Activated gamma-delta T cell treated with anti-CD3 and anti-CD28 coated beads, Interleukin-2, amount 50 U/mL, for 16 hours (primary cell): Measurements from ENCODE around the gene ITGA2B.
A peak's percentile ranks its signal among the peaks of the same experiment; 100 is the strongest.
"Not testable (repeated sequence)": the region's sequence is repeated elsewhere in the genome, so short reads cannot be mapped to it uniquely, and the experiment has no call there.

Experiments
- DNase-seq: peaks from one replicate; pipeline ENCODE4 v3.0.0-alpha.2; 2020; ENCODE audit warnings: low read depth

The ITGA2B gene

DNA sequence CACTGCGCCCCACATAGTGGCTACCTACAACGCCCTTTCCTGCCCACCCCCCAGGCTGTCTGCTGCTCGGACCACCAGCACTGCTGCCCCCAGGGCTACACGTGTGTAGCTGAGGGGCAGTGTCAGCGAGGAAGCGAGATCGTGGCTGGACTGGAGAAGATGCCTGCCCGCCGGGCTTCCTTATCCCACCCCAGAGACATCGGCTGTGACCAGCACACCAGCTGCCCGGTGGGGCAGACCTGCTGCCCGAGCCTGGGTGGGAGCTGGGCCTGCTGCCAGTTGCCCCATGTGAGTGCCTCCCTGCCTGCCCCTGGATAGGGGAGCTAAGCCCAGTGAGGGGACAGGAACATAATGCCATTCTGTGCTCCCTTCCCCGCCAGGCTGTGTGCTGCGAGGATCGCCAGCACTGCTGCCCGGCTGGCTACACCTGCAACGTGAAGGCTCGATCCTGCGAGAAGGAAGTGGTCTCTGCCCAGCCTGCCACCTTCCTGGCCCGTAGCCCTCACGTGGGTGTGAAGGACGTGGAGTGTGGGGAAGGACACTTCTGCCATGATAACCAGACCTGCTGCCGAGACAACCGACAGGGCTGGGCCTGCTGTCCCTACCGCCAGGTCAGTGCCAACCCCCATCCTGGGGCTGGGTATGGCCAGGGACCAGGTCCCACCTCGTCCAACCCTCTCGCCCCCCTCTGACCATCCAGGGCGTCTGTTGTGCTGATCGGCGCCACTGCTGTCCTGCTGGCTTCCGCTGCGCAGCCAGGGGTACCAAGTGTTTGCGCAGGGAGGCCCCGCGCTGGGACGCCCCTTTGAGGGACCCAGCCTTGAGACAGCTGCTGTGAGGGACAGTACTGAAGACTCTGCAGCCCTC lies 37.3 kb downstream of the ITGA2B start:
- no peak for DNase-seq

- no peak for DNase-seq
Observed at GRCh38 chr17:44351464-44351863, 38.0 kb downstream of the ITGA2B start.

DNA sequence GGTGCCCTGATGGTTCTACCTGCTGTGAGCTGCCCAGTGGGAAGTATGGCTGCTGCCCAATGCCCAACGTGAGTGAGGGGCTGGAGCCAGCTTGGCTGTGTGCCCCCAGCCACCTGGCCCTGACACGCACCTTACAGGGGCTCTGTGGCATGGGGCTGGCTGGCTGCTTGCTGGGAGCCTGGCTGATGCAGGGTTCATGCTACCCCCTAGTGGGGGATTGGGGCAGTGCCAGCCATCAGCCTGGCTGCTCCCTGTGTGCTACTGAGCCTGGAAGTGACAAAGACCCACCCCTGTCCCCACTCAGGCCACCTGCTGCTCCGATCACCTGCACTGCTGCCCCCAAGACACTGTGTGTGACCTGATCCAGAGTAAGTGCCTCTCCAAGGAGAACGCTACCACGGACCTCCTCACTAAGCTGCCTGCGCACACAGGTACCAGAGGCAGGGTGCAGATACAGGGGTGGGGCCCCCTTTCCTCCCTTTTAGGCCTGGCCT lies 38.7 kb downstream of the ITGA2B start:
- peak; percentile 59 for DNase-seq

- DNase-seq: no peak
Observed at GRCh38 chr17:44349553-44350070, 39.8 kb downstream of the ITGA2B start.

DNA sequence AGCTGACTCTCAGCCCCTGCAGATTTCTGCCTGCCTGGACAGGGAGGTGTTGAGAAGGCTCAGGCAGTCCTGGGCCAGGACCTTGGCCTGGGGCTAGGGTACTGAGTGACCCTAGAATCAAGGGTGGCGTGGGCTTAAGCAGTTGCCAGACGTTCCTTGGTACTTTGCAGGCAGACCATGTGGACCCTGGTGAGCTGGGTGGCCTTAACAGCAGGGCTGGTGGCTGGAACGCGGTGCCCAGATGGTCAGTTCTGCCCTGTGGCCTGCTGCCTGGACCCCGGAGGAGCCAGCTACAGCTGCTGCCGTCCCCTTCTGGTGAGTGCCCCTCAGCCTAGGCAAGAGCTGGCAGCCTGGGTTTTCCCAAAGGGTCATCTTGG lies 40.5 kb downstream of the ITGA2B start:
- DNase-seq: no peak

- no peak for DNase-seq
Observed at GRCh38 chr17:44348234-44348987, 41.0 kb downstream of the ITGA2B start.

DNA sequence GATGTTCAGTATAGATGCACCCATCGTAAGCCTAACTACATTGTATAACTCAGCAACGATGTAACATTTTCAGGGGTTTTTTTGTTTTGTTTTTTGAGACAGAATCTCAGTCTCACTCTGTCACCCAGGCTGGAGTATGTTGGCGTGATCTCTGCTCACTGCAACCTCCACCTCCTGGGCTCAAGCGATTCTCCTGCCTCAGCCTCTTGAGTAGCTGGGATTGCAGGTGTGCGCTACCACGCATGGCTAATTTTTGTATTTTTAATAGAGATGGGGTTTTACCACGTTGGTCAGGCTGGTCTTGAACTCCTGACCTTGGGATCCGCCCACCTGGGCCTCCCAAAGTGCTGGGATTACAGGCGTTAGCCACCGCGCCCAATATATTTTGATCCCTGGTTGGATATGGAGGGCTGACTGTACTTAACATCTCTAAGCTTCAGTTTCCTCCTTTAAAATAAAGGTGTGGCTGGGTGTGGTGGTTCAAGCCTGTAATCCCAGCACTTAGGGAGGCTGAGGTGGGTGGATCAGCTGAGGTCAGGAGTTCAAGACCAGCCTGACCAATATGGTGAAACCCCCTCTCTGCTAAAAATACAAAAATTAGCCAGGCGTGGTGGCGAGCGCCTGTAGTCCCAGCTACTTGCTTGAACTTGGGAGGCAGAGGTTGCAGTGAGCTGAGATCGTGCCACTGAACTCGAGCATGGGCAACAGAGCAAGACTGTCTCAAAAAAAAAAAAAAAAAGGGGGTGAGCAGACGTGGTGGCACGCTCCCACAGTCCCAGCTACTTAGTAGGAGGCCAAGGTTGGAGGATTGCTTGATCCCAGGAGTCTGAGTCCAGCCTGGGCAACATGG lies 42.0 kb downstream of the ITGA2B start:
- DNase-seq: not testable (repeated sequence)

DNA sequence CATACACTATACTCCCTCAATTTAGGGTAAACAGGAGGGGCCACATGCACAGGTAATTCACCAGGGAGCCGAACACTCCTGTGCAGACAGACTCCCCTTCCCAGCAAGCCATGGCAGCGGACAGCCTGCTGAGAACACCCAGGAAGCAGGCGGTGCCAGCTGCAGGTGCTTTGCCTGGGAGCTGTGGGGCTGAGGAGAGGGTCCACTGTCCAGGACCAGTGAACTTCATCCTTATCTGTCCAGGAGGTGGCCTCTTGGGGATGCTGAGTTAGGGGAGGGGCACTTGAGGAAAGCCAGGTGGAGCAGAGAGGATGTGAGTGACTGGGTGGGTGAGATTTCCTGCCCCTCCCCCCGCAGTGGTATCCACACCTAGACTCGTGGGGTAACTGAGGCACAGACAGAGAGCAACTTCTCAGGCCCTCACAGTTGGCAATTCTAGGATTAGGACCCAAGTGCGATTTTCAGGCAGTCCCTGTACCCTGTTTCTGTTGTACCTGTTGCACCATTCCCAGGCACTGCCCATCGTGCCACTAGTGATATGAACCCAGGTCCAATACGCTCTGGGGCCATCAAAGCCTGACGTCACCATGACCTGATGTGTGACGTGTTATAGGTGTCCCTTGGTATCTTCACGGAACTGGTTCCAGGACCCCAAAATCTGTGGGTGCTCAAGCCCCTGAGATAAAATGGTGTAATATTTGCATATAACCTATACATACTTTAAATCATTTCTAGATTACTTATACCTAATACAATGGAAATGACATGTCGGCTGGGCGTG lies 43.2 kb downstream of the ITGA2B start:
- no peak for DNase-seq

- DNase-seq: no peak
Observed at GRCh38 chr17:44345454-44346026, 43.9 kb downstream of the ITGA2B start.

GRCh38 chr17:44344939-44345453 lies 44.5 kb downstream of the ITGA2B start, which contains the start of gene GRN:
GRN (plus strand) TSS chr17:44345302; CDS start chr17:44349165, 3,863 bp downstream.
- peak; percentile 76 for DNase-seq

GRCh38 chr17:44343510-44344209 lies 45.8 kb downstream of the ITGA2B start:
- no peak for DNase-seq

DNA sequence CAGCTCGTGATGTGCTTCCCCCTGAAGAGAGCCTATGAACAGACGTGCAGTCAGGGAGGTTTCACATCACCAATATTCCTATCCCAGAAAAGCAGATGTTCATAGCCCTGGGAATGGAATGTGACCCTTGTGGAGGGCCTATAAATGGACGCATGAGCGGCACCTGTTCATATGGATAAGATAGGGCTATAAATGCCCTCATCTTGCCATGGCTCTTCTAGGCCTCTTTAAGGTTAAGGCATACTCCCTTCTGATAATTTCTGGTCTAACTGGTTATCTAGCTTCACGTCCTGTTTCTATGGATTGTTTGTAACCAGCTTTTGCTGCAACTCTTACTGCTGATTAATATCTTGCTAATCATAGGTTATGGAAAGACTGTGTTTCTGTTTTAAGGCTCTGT lies 48.9 kb downstream of the ITGA2B start:
- not testable (repeated sequence) for DNase-seq

DNA sequence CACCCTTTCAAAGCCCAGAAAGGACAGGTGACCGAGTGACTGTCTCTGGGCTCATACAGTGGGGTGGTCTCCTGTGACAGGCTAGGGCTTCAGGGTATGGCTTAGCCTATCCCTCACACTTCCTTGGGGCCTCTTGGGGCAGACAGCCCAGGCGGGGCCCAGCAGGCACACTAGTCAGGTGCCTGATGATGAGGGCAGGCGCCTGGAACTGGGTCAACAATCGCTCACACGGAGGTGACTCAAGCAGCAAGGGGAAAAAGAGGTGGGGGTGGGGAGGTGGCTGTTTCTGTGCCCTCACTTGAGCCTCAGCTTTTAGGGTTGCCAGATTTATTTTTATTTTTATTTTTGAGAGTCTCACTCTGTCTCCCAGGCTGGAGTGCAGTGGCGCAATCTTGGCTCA lies 50.7 kb downstream of the ITGA2B start:
- no peak for DNase-seq

GRCh38 chr17:44335968-44336367 lies 53.5 kb downstream of the ITGA2B start:
- no peak for DNase-seq

DNA sequence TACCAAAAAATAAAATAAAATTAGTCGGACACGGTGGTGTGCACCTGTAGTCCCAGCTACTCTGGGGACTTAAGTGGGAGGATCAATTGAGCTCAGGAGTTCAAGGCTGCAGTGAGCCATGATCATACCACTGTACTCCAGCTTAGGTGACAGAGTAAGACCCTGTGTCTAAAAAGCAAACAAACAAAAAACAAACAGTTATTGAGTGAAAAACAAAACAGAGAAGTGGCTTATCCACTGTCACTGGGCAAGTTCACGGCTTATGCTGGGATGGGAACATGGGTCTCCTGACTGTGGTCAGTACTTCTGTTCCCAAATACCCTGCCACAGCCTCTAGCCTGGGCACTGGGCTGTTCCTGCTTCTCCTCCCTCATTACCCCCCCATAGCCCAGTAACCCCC lies 53.9 kb downstream of the ITGA2B start:
- DNase-seq: no peak

DNA sequence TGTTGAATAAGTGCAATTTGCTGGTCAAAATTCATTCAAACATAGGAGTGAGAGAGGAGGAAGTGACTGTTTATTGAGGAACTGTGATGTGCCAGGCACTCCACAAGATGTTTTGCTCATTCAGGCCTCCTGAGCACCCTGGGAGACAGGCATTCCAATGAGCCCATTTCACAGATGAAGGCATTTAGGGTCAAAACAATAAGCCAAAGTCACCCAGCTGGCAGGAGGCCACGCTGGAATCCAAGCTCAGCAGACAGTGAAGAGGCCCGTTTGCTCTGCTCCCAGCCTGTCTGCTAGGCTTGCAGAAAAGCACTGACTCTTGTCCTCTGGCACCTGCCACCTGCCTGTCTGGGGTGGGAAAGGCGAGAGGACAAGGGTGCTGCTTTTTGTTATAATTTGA lies 54.7 kb downstream of the ITGA2B start:
- DNase-seq: no peak

DNA sequence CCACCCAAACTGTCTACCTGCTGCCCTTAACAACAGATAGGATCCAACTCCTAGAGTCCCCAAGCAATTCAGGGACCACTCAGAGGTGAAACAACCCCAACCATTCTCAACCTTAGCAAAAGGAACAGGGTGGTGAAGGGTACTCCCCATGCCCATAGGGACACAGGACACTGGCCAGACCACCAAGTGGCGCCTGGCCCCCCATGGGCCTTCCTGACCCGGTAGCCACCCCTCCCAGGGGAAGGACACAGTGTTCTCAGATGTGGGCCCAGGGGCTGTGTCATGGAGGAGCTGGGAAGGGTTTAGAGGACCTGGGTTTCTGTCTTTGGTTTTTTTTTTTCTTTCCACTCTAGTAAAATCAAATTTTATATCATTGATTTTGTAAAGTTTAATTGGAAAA lies 55.1 kb downstream of the ITGA2B start:
- no peak for DNase-seq

GRCh38 chr17:44333371-44333770 lies 56.1 kb downstream of the ITGA2B start:
- no peak for DNase-seq

DNA sequence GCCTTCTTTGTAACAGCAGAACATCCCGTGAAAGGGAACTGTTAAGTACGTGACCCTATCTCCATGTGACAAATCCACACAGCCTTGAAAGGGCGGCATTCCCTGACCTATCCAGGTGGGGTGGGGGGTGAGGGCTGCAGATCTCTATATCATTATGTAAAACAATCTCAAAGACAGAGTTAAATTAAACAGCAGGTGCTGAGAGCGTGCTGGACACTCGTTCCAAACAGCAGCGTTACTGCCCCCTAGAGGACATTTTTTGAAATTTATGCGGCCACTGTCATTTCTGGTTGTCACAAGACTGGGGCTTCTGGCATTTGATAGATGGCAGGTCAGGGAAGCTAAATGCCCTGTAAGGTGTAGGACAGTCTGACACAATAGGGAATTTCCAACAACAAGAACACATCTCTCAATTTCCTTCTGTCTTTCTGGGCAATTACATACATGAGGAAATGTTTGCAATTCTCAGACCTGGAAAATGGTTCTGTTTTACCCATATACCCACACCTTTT lies 58.1 kb downstream of the ITGA2B start:
- peak; percentile 62 for DNase-seq

GRCh38 chr17:44330263-44330662 lies 59.2 kb downstream of the ITGA2B start:
- DNase-seq: not testable (repeated sequence)
